Gastrocnemius medialis (tissue), 4 donors: Measurements from ENCODE around the gene LIG4.

Experiments used
- CTCF ChIP-seq, 5 experiments: fragments of 450-650 bp in 3 of 5; fragments of 200-600 bp in 2 of 5; sonication (generic) in 2 of 5; IDR thresholded peaks in 4 of 5; conservative IDR thresholded peaks in 1 of 5; 1 replicate in 4 of 5; 2 replicates in 1 of 5; pipeline ENCODE4 v1.5.1; 2016 to 2019; ENCODE audit warnings: antibody characterized with exemption in 5 of 5, mild to moderate bottlenecking in 3 of 5, moderate library complexity in 3 of 5
- POLR2A ChIP-seq, 2 donors: fragments of 450-650 bp; IDR thresholded peaks; one replicate each; pipeline ENCODE4 v1.6.1; 2017; ENCODE audit warnings: antibody characterized with exemption in 2 of 2, mild to moderate bottlenecking in 2 of 2, moderate library complexity in 2 of 2

GRCh38 chr13:108210551-108210950 lies 4.8 kb downstream of the LIG4 start:
- TF ChIP-seq CTCF (IDR thresholded peaks at IDR 0.05 in 4 of 5, conservative IDR thresholded peaks at IDR 0.05 in 1 of 5) (no peak), POLR2A (IDR thresholded peaks at IDR 0.05) (no peak)
